ENCODE measurements around the gene MPHOSPH9. TPM values are rescaled to one million over a fixed set of nuclear protein-coding genes. Genes with fewer than 3 reads are reported as not detected.
A peak's percentile ranks its signal among the peaks of the same experiment; 100 is the strongest.

The MPHOSPH9 gene
- total RNA-seq, 1 experiment from 2014 or later: 60.5 TPM

GRCh38 chr12:123231931-123232330, 1.0 kb downstream of the MPHOSPH9 start:
- no peak overlapping the region for H2BK12ac ChIP-seq (ENCODE audit: insufficient read length, low read depth, low read length)
- WGBS (ENCODE audit: extremely low coverage, insufficient read length, low lambda C conversion rate): no CpG with 5 or more reads among the region's 5 CpGs
- H4K8ac ChIP-seq (replicated peaks; ENCODE audit: insufficient read length, low read depth, low read length): no peak overlapping the region
- H3K14ac ChIP-seq (ENCODE audit: insufficient read depth, low read length): no peak overlapping the region
- H2AK5ac ChIP-seq (ENCODE audit: insufficient read length, low read length): no peak overlapping the region
- peaks cover 3% of the 10 kb centered on the region for H3K79me1 ChIP-seq (ENCODE audit: insufficient read depth, low read depth, low read length, poor library complexity, severe bottlenecking)
- no peak overlapping the region for H3K27ac ChIP-seq (ENCODE audit: insufficient read length, low read depth, low read length)
- H3K23ac ChIP-seq (ENCODE audit: insufficient read length, low read depth, low read length): no peak overlapping the region
- H2BK120ac ChIP-seq (ENCODE audit: low read depth, low read length, poor library complexity, severe bottlenecking): no peak overlapping the region
- no peak overlapping the region for H3K4ac ChIP-seq (ENCODE audit: low read depth, low read length)
- H4K5ac ChIP-seq (ENCODE audit: insufficient read length, low read depth, low read length): no peak overlapping the region
- no peak overlapping the region for H3T11ph ChIP-seq (ENCODE audit: low read length)
- Mint-ChIP-seq H3K27me3 (ENCODE audit: low read depth) (no peaks in the 10 kb centered on the region), H3K9me3 (no peaks in the 10 kb centered on the region; a peak in 1 of 5 replicates), H3K4me1 (peaks cover 16 to 23% of the 10 kb centered on the region in 2 experiments), H3K4me3 (peak overlapping the region; percentile 96 to 99), H3K36me3 (ENCODE audit: insufficient read depth in 1 of 3, low read depth in 3 of 3) (peaks cover 3 to 32% (median 23%) of the 10 kb centered on the region in 3 experiments; a peak in 5 of 7 replicates), H3K27ac (peak overlapping the region; percentile 73 to 95 (median 76); a peak in 6 of 7 replicates)
- no peaks in the 10 kb centered on the region for H3K27me3 ChIP-seq (ENCODE audit: insufficient read depth, low read length)
- H3K23me2 ChIP-seq (ENCODE audit: insufficient read length, low read depth, low read length, poor library complexity, severe bottlenecking): peaks cover 11% of the 10 kb centered on the region
- H4K91ac ChIP-seq (ENCODE audit: insufficient read length, low read depth, low read length): no peak overlapping the region
- no peaks in the 10 kb centered on the region for H3K9me3 ChIP-seq (ENCODE audit: control insufficient read depth, low read depth, low read length)
- H4K20me1 ChIP-seq (ENCODE audit: control insufficient read depth, insufficient read depth, insufficient read length): no peaks in the 10 kb centered on the region
- DNase-seq: no peak
- H2BK20ac ChIP-seq (ENCODE audit: low read depth, low read length, poor library complexity, severe bottlenecking): no peak overlapping the region
- H2AFZ ChIP-seq (ENCODE audit: low read length): no peak overlapping the region
- H2BK15ac ChIP-seq (ENCODE audit: low read depth, low read length): no peak overlapping the region
- H3K4me1 ChIP-seq (ENCODE audit: insufficient read depth, low read length): no peaks in the 10 kb centered on the region; the same call in 1 of the 2 replicates
- H3K79me2 ChIP-seq (ENCODE audit: insufficient read depth, low read length): peaks cover 2% of the 10 kb centered on the region; the same call in 1 of the 2 replicates
- no peak overlapping the region for H3K56ac ChIP-seq (ENCODE audit: insufficient read length, low read depth, low read length)
- no peak overlapping the region for H2BK5ac ChIP-seq (ENCODE audit: insufficient read length, low read length)
- no peak for TF ChIP-seq CTCF (conservative IDR thresholded peaks at IDR 0.05)
- peak overlapping the region; percentile 92 for H3K9ac ChIP-seq (ENCODE audit: extremely low read depth, insufficient read length, low read length)
- H3K4me2 ChIP-seq (ENCODE audit: insufficient read depth, insufficient read length, low read length): peak overlapping the region; percentile 97
- H3K18ac ChIP-seq (ENCODE audit: insufficient read length, low read depth, low read length): no peak overlapping the region
